B cell (primary cell): ENCODE data around the gene COG4. TPM values are rescaled to one million over a fixed set of nuclear protein-coding genes. Genes with fewer than 3 reads are reported as not detected.

Source experiments
- ATAC-seq: fragments of 200-7000 bp; cut with Tn5 transposase; one replicate; pipeline ENCODE4 v1.10.0; 2021; ENCODE audit warnings: low read depth, mild to moderate bottlenecking, moderate number of reproducible peaks, moderate library complexity
- CTCF ChIA-PET: fragments of 350-600 bp; sonication (Branson Sonifier 250); formaldehyde crosslinking; loops from one replicate; lab custom pipeline; 2021; ENCODE audit warnings: antibody characterized with exemption, inconsistent platforms; lab: Charles Lee
- POLR2A ChIA-PET: fragments of 350-600 bp; sonication (Branson Sonifier 250); formaldehyde crosslinking; loops from one replicate; lab custom pipeline; 2021; ENCODE audit warnings: antibody characterized with exemption; lab: Charles Lee
- DNase-seq: peaks from one replicate; pipeline ENCODE4 v3.0.0; 2013
- H2AFZ ChIP-seq: 2 replicates; pipeline ENCODE4 v1.6.1; 2012; ENCODE audit warnings: mild to moderate bottlenecking, low read depth, low read length; ENCODE audit not compliant: insufficient read depth, poor library complexity, severe bottlenecking
- H3K27ac ChIP-seq, 2 donors: 1 replicate in 1 of 2; 2 replicates in 1 of 2; pipeline ENCODE4 v1.5.1; 2012 to 2013; ENCODE audit warnings: low read length in 2 of 2, mild to moderate bottlenecking in 2 of 2, moderate library complexity in 1 of 2
- H3K27me3 ChIP-seq, 4 experiments: fragments of 200-600 bp in 1 of 4; sonication (generic) in 1 of 4; replicated peaks in 1 of 4; 1 replicate in 2 of 4; 2 replicates in 2 of 4; pipeline versions ENCODE4 v1.6.1 to v1.7.0; 2013 to 2016; ENCODE audit warnings: low read length in 3 of 4, mild to moderate bottlenecking in 2 of 4, mixed read lengths in 1 of 4, moderate library complexity in 1 of 4; ENCODE audit not compliant: insufficient read depth in 4 of 4, control insufficient read depth in 3 of 4; ENCODE audit errors: control extremely low read depth in 1 of 4
- H3K36me3 ChIP-seq, 2 experiments: replicated peaks in 1 of 2; 1 replicate in 1 of 2; 2 replicates in 1 of 2; pipeline versions ENCODE4 v1.6.1 to v1.7.1; 2013; ENCODE audit warnings: low read length in 1 of 2; ENCODE audit not compliant: insufficient read depth in 2 of 2, control insufficient read depth in 1 of 2; ENCODE audit errors: control extremely low read depth in 1 of 2, extremely low read depth in 1 of 2
- H3K4me1 ChIP-seq, 2 donors: fragments of 200-600 bp in 1 of 2; sonication (generic) in 1 of 2; 1 replicate in 1 of 2; 2 replicates in 1 of 2; pipeline versions ENCODE4 v1.5.1 to v1.6.1; 2013 to 2017; ENCODE audit warnings: low read length in 2 of 2; ENCODE audit not compliant: control insufficient read depth in 2 of 2, insufficient read depth in 2 of 2
- H3K4me2 ChIP-seq: replicated peaks from 2 replicates; pipeline ENCODE3; 2012; ENCODE audit warnings: mild to moderate bottlenecking, low read depth, low read length; ENCODE audit not compliant: poor library complexity, severe bottlenecking
- H3K4me3 ChIP-seq, 5 experiments: fragments of 200-600 bp in 1 of 5; sonication (generic) in 1 of 5; 1 replicate in 3 of 5; 2 replicates in 2 of 5; pipeline versions ENCODE4 v1.5.1 to v1.7.0; 2011 to 2016; ENCODE audit warnings: low read length in 4 of 5, mild to moderate bottlenecking in 4 of 5, low read depth in 2 of 5, control low read depth in 1 of 5, moderate library complexity in 1 of 5; ENCODE audit not compliant: insufficient read depth in 1 of 5; ENCODE audit errors: control extremely low read depth in 1 of 5, extremely low read depth in 1 of 5
- H3K79me2 ChIP-seq: fragments of 200-600 bp; sonication (generic); one replicate; pipeline ENCODE4 v1.6.0; 2016; ENCODE audit warnings: low read length; ENCODE audit not compliant: control insufficient read depth, insufficient read depth
- H3K9ac ChIP-seq: fragments of 200-600 bp; sonication (generic); 2 replicates; pipeline ENCODE4 v1.6.1; 2017; ENCODE audit warnings: mild to moderate bottlenecking, low read length, moderate library complexity
- H3K9me3 ChIP-seq, 3 donors: one replicate each; pipeline versions ENCODE4 v1.6.1 to v1.7.1; 2013; ENCODE audit warnings: low read length in 2 of 3; ENCODE audit not compliant: control insufficient read depth in 2 of 3, insufficient read depth in 1 of 3; ENCODE audit errors: control extremely low read depth in 1 of 3
- H4K20me1 ChIP-seq: 2 replicates; pipeline ENCODE4 v1.6.0; 2012; ENCODE audit warnings: mild to moderate bottlenecking, low read length; ENCODE audit not compliant: insufficient read depth, control insufficient read depth, poor library complexity, severe bottlenecking
- H3K27ac Mint-ChIP-seq: one replicate; pipeline ENCODE4 v1.8.0; 2021; ENCODE audit warnings: mixed read lengths
- H3K27me3 Mint-ChIP-seq: one replicate; pipeline ENCODE4 v1.8.0; 2021; ENCODE audit warnings: mixed read lengths
- H3K4me1 Mint-ChIP-seq: one replicate; pipeline ENCODE4 v1.8.0; 2021; ENCODE audit warnings: mixed read lengths
- H3K4me3 Mint-ChIP-seq: one replicate; pipeline ENCODE4 v1.8.0; 2021; ENCODE audit warnings: mixed read lengths
- H3K9me3 Mint-ChIP-seq: one replicate; pipeline ENCODE4 v1.8.0; 2022; ENCODE audit warnings: mixed read lengths; ENCODE audit not compliant: insufficient read depth
- CTCF ChIP-seq: fragments of 200-600 bp; IDR thresholded peaks from one replicate; pipeline ENCODE4 v1.8.0; 2022; ENCODE audit warnings: antibody characterized with exemption, mild to moderate bottlenecking
- EZH2 ChIP-seq: IDR thresholded peaks from 2 replicates; pipeline ENCODE4 v1.6.1; 2012; ENCODE audit warnings: borderline replicate concordance, low read depth, mild to moderate bottlenecking, moderate library complexity, low read length; ENCODE audit not compliant: insufficient read depth, poor library complexity, severe bottlenecking
- WGBS: methylation state at CpG from one replicate; pipeline ENCODE4 v1.1.5; 2013; ENCODE audit warnings: missing lambda C conversion rate; ENCODE audit not compliant: insufficient coverage; 5-methylcytosine and 5-hydroxymethylcytosine counted together
- intact Hi-C: fragments of 100-400 bp; cut with micrococcal nuclease; formaldehyde crosslinking; loops from one replicate; pipeline ENCODE4 v1.10.0; 2022
- polyA plus RNA-seq: library from polyadenylated mRNA; depleted of rRNA; stranded (reverse); fragments of >200 nt; gene quantifications from 2 replicates; pipeline ENCODE4 v1.2.3, GENCODE V29; 2012
- total RNA-seq, 2 donors: library from RNA; stranded (reverse); fragments of 120-200 nt in 1 of 2; gene quantifications; 1 replicate in 1 of 2; 2 replicates in 1 of 2; pipeline versions ENCODE4 v1.2.3 to v1.2.4, GENCODE V29; 2013 to 2022

Gene COG4
- total and polyA plus RNA-seq, 2 donors (not counting 1 experiment from before 2014, with no cell fraction given), result 49.4 to 60.6 TPM

- Mint-ChIP-seq H3K9me3 (no peaks in the 10 kb centered on the region), H3K27me3 (no peaks in the 10 kb centered on the region), H3K27ac (peak overlapping the region; percentile 10), H3K4me1 (peaks cover 42% of the 10 kb centered on the region), H3K4me3 (no peak overlapping the region)
- CTCF ChIA-PET, result interaction anchor here (1.0 to 1.9 kb wide), 2 partner anchors 133 to 135 kb away, joined by 4 read pairs; no protein-coding TSS in a partner anchor
- H3K4me1 ChIP-seq, result peaks cover 16 to 24% of the 10 kb centered on the region in 2 donors
- 95% methylated on average over 6 of the region's 8 CpGs for WGBS
- POLR2A ChIA-PET, result interaction anchor here (0.7 to 0.9 kb wide), 2 partner anchors 58 to 169 kb away, joined by 5 read pairs; no protein-coding TSS in a partner anchor
- H3K9me3 ChIP-seq, result no peaks in the 10 kb centered on the region
- peak; percentile 63 for TF ChIP-seq CTCF
- TF ChIP-seq EZH2, result no peak
- peaks cover 93% of the 10 kb centered on the region for H3K79me2 ChIP-seq
- peaks cover 18 to 72% of the 10 kb centered on the region in 2 experiments for H3K36me3 ChIP-seq
- ATAC-seq, result no peak
- H3K27me3 ChIP-seq, result no peaks in the 10 kb centered on the region
- H3K4me3 ChIP-seq, result no peak overlapping the region
- H3K4me2 ChIP-seq, result no peak overlapping the region
- intact Hi-C loops, result loop anchor here (10.0 kb wide), 1 partner anchor 1476 kb away; the partner anchor contains the start of genes DHODH and PKD1L3
- no peak overlapping the region for H3K9ac ChIP-seq
- H3K27ac ChIP-seq, result no peak overlapping the region
- peaks cover 66% of the 10 kb centered on the region for H4K20me1 ChIP-seq
- no peak overlapping the region for H2AFZ ChIP-seq
- DNase-seq, result peak; percentile 35
These were observed 5.9 kb upstream of the COG4 start for GRCh38 chr16:70529051-70529777.
